Osteocyte (in vitro differentiated cells): ENCODE results near the gene PSMC3. TPM values are rescaled to one million over a fixed set of nuclear protein-coding genes. Genes with fewer than 3 reads are reported as not detected.

Experiments
- DNase-seq: peaks from one replicate; pipeline ENCODE4 v3.0.0; 2021; ENCODE audit warnings: mixed read lengths; ENCODE audit not compliant: unreplicated experiment; ENCODE audit errors: extremely low spot score
- H3K27ac Mint-ChIP-seq: one replicate; pipeline ENCODE4 v1.8.0; 2021; ENCODE audit warnings: mild to moderate bottlenecking, mixed read lengths; ENCODE audit not compliant: unreplicated experiment
- H3K27me3 Mint-ChIP-seq: one replicate; pipeline ENCODE4 v1.8.0; 2021; ENCODE audit warnings: mixed read lengths; ENCODE audit not compliant: unreplicated experiment
- H3K36me3 Mint-ChIP-seq: one replicate; pipeline ENCODE4 v1.8.0; 2021; ENCODE audit warnings: mixed read lengths; ENCODE audit not compliant: unreplicated experiment
- H3K4me1 Mint-ChIP-seq: one replicate; pipeline ENCODE4 v1.8.0; 2021; ENCODE audit warnings: mixed read lengths; ENCODE audit not compliant: unreplicated experiment
- H3K4me3 Mint-ChIP-seq: one replicate; pipeline ENCODE4 v1.8.0; 2021; ENCODE audit warnings: mild to moderate bottlenecking, moderate library complexity, mixed read lengths; ENCODE audit not compliant: unreplicated experiment
- H3K9me3 Mint-ChIP-seq: one replicate; pipeline ENCODE4 v1.8.0; 2021; ENCODE audit warnings: mixed read lengths; ENCODE audit not compliant: unreplicated experiment
- CTCF ChIP-seq: fragments of 200-600 bp; sonication (generic); IDR thresholded peaks from 2 replicates; pipeline ENCODE4 v1.5.0; 2021; ENCODE audit warnings: antibody characterized with exemption, mild to moderate bottlenecking, moderate library complexity
- total RNA-seq: library from RNA; stranded (reverse); gene quantifications from 2 replicates; pipeline ENCODE4 v1.2.1, GENCODE V29; 2021

Gene PSMC3
- total RNA-seq, 1 donor from 2014 or later = 123 TPM

GRCh38 chr11:47389577-47390421 lies 36.4 kb downstream of the PSMC3 start:
- no peak for DNase-seq
- peaks cover 2% of the 10 kb centered on the region for H3K4me1 Mint-ChIP-seq
- H3K4me3 Mint-ChIP-seq = no peak overlapping the region
- no peaks in the 10 kb centered on the region for H3K36me3 Mint-ChIP-seq
- H3K9me3 Mint-ChIP-seq = no peaks in the 10 kb centered on the region
- no peak for TF ChIP-seq CTCF
- H3K27ac Mint-ChIP-seq = no peak overlapping the region
- no peaks in the 10 kb centered on the region for H3K27me3 Mint-ChIP-seq

GRCh38 chr11:47388697-47389576 lies 37.3 kb downstream of the PSMC3 start:
- TF ChIP-seq CTCF = no peak
- no peak overlapping the region for H3K27ac Mint-ChIP-seq
- H3K27me3 Mint-ChIP-seq = no peaks in the 10 kb centered on the region
- no peak for DNase-seq
- peaks cover 2% of the 10 kb centered on the region for H3K4me1 Mint-ChIP-seq
- H3K4me3 Mint-ChIP-seq = no peak overlapping the region
- H3K9me3 Mint-ChIP-seq = no peaks in the 10 kb centered on the region
- H3K36me3 Mint-ChIP-seq = no peaks in the 10 kb centered on the region

- H3K9me3 Mint-ChIP-seq = no peaks in the 10 kb centered on the region
- no peaks in the 10 kb centered on the region for H3K4me1 Mint-ChIP-seq
- no peaks in the 10 kb centered on the region for H3K36me3 Mint-ChIP-seq
- H3K27ac Mint-ChIP-seq = no peak overlapping the region
- no peak for TF ChIP-seq CTCF
- no peak overlapping the region for H3K4me3 Mint-ChIP-seq
- DNase-seq = no peak
- H3K27me3 Mint-ChIP-seq = no peaks in the 10 kb centered on the region
Observed at GRCh38 chr11:47387944-47388696, 38.1 kb downstream of the PSMC3 start.

- Mint-ChIP-seq H3K4me3 (no peak overlapping the region), H3K9me3 (no peaks in the 10 kb centered on the region), H3K27ac (no peak overlapping the region), H3K27me3 (no peaks in the 10 kb centered on the region), H3K36me3 (no peaks in the 10 kb centered on the region), H3K4me1 (no peaks in the 10 kb centered on the region)
- DNase-seq = no peak
- no peak for TF ChIP-seq CTCF
Observed at GRCh38 chr11:47384498-47384897, 41.7 kb downstream of the PSMC3 start.
